IPS-20b (cell line): ENCODE results near the gene CLIP1.
A peak's percentile ranks its signal among the peaks of the same experiment; 100 is the strongest.
"Not testable (repeated sequence)": the region's sequence is repeated elsewhere in the genome, so short reads cannot be mapped to it uniquely, and the experiment has no call there.

Experiments used
- H3K27ac ChIP-seq: one replicate; pipeline ENCODE4 v1.5.1; 2013; ENCODE audit warnings: low read length
- H3K27me3 ChIP-seq: 2 replicates; pipeline ENCODE4 v1.6.1; 2013; ENCODE audit warnings: mild to moderate bottlenecking, low read length, inconsistent platforms; ENCODE audit not compliant: insufficient read depth
- H3K36me3 ChIP-seq: 2 replicates; pipeline ENCODE4 v1.6.1; 2013; ENCODE audit warnings: low read depth, mild to moderate bottlenecking, inconsistent platforms, low read length, moderate library complexity; ENCODE audit not compliant: insufficient read depth
- H3K4me1 ChIP-seq: 2 replicates; pipeline ENCODE4 v1.6.1; 2013; ENCODE audit warnings: mild to moderate bottlenecking, control low read depth, inconsistent platforms, low read length, moderate library complexity; ENCODE audit not compliant: insufficient read depth
- H3K4me3 ChIP-seq: 2 replicates; pipeline ENCODE4 v1.5.1; 2013; ENCODE audit warnings: mild to moderate bottlenecking, low read length, inconsistent platforms
- H3K9ac ChIP-seq: 2 replicates; pipeline ENCODE4 v1.6.1; 2013; ENCODE audit warnings: low read depth, mild to moderate bottlenecking, inconsistent platforms, low read length, moderate library complexity
- H3K9me3 ChIP-seq: 2 replicates; pipeline ENCODE4 v1.6.1; 2013; ENCODE audit warnings: mild to moderate bottlenecking, low read depth, low read length, inconsistent platforms; ENCODE audit not compliant: insufficient read depth

CLIP1 gene

DNA sequence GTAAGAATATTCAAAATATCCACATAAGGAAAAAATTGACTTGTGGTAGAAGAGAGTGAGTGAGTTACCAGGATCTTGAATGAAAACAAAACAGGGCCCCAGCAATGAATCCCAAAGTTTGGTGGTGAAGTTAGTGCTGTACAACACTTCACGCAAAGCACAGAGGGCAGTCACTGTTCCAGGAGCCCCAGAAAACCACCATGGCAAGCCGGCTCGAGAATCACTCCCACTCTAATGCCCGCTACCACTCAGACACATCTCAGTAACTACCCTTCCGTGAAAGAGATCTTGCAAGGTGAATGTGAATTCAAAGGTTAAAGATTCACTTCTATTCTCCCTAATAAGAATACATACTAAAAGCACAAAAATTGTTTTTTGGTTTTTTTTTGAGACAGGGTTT lies 30.1 kb downstream of the CLIP1 start:
- Histone ChIP-seq H3K27ac (no peak overlapping the region), H3K9ac (no peak overlapping the region), H3K4me3 (no peak overlapping the region), H3K36me3 (no peaks in the 10 kb centered on the region), H3K27me3 (no peaks in the 10 kb centered on the region), H3K4me1 (no peaks in the 10 kb centered on the region), H3K9me3 (no peaks in the 10 kb centered on the region)

DNA sequence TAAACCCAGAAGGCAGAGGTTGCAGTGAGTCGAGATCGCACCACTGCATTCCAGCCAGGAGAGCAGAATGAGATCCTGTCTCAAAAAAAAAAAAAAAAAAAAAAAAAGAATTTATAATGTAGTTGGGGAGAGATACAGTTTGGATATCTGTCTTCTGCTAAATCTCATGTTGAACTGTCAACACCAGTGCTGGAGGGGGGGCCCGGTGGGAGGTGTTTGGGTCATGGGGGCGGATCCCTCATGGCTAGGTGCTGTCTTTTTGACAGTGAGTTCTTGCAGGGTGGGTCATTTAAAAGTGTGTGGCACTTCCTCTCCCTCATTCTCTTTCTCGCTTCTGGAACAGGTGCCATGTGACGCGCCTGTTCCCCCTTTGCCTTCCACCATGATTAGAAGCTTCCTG lies 32.8 kb downstream of the CLIP1 start:
- Histone ChIP-seq H3K27me3 (no peaks in the 10 kb centered on the region), H3K36me3 (no peaks in the 10 kb centered on the region), H3K27ac (no peak overlapping the region), H3K9me3 (no peaks in the 10 kb centered on the region), H3K4me1 (peaks cover 4% of the 10 kb centered on the region; the same call in 1 of the 2 replicates), H3K4me3 (no peak overlapping the region), H3K9ac (no peak overlapping the region)

GRCh38 chr12:122387887-122388286 lies 34.6 kb downstream of the CLIP1 start:
- no peak overlapping the region for H3K27ac ChIP-seq
- peaks cover 4% of the 10 kb centered on the region; the same call in 1 of the 2 replicates for H3K4me1 ChIP-seq
- no peaks in the 10 kb centered on the region for H3K27me3 ChIP-seq
- H3K9ac ChIP-seq, result no peak overlapping the region
- H3K9me3 ChIP-seq, result no peaks in the 10 kb centered on the region
- no peak overlapping the region for H3K4me3 ChIP-seq
- no peaks in the 10 kb centered on the region for H3K36me3 ChIP-seq

DNA sequence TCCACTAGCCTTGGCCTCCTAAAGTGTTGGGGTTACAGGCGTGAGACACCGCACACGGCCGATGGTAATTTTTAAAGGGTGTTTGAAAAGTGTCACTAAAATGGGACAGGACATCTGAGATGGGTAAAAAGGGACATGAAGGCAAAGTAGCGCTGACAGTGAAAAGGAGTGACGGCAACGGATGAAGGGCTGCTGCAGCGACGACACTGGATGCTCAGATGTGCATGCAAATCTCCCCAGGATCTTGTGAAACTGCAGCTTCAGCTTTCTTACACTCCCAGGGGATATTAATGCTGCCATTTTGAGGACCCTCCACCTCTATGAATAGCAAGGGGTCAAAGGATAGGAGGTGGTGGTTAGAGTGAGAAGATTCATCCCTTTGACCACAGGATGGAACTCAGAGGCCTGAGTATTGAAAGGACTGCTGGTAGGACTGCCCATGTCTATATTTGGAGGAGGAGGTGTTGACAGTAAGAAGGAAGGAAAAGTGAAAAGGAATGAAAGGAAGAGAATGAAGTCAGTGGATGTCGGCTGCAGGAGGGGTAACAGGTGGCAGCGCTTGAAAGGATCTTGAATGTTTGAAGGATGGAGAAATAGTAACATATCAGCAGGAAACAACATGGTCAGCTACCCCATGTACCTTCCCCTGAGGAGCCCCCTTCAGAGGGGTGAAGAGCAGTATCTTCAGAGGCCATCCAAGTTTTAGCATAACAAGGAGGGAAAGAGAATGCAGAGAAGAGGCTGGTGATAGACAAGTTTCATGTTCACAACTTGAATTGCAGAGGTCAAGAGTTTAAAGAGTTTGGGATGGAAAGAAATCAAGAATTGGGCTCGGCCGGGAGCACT lies 37.1 kb downstream of the CLIP1 start:
- H3K27me3 ChIP-seq, result no peaks in the 10 kb centered on the region
- no peak overlapping the region for H3K4me3 ChIP-seq
- H3K9ac ChIP-seq, result no peak overlapping the region
- H3K36me3 ChIP-seq, result no peaks in the 10 kb centered on the region
- no peaks in the 10 kb centered on the region for H3K9me3 ChIP-seq
- peaks cover 4% of the 10 kb centered on the region; the same call in 1 of the 2 replicates for H3K4me1 ChIP-seq
- no peak overlapping the region for H3K27ac ChIP-seq

- H3K4me1 ChIP-seq, result peaks cover 4% of the 10 kb centered on the region; the same call in 1 of the 2 replicates
- H3K9ac ChIP-seq, result no peak overlapping the region
- no peak overlapping the region for H3K27ac ChIP-seq
- H3K9me3 ChIP-seq, result no peaks in the 10 kb centered on the region
- no peak overlapping the region for H3K4me3 ChIP-seq
- peaks cover 5% of the 10 kb centered on the region; the same call in 1 of the 2 replicates for H3K36me3 ChIP-seq
- no peaks in the 10 kb centered on the region for H3K27me3 ChIP-seq
These were observed 39.5 kb downstream of the CLIP1 start for GRCh38 chr12:122382919-122383350.

DNA sequence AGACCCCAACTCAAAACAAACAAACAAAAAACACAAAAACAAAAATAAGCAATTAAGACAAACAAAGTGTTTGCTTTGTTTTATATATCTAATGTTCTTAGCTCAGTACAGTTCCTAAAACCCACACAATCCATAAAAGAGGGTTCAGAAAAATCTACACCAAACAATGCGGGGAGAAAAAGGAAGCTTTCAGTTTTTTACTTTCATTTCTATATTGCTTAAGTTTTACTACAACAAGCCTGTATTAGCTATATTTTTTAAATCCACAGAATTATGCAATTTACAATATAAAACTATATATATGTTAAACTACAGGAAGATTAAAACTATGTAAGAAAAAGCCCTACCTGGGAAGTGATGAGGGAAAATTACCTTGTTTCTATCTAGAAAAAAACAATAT lies 41.4 kb downstream of the CLIP1 start:
- Histone ChIP-seq H3K27me3 (no peaks in the 10 kb centered on the region), H3K36me3 (peaks cover 14% of the 10 kb centered on the region; the same call in 1 of the 2 replicates), H3K4me3 (no peak overlapping the region), H3K9ac (no peak overlapping the region), H3K9me3 (no peaks in the 10 kb centered on the region), H3K27ac (no peak overlapping the region), H3K4me1 (peaks cover 4% of the 10 kb centered on the region; the same call in 1 of the 2 replicates)

DNA sequence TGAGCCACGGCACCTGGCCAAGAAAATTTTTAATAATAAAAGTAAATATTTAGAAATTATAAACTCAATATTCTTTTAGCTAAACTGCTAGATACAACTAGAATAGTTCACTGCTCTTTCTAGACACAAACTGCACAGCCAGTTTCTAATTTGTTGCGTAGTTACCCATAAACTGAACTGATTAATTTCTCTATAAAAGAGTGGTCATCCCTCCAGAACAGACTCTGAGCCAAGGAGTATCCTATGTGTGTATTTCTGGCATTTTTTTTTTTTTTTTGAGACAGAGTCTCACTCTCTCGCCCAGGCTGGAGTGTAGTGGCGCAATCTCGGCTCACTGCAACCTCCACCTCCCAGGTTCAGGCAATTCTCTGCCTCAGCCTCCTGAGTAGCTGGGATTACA lies 45.7 kb downstream of the CLIP1 start:
- peaks cover 14% of the 10 kb centered on the region; the same call in 1 of the 2 replicates for H3K36me3 ChIP-seq
- H3K9ac ChIP-seq, H3K27ac ChIP-seq, H3K4me1 ChIP-seq, H3K4me3 ChIP-seq, H3K9me3 ChIP-seq, H3K27me3 ChIP-seq: not testable (repeated sequence)

DNA sequence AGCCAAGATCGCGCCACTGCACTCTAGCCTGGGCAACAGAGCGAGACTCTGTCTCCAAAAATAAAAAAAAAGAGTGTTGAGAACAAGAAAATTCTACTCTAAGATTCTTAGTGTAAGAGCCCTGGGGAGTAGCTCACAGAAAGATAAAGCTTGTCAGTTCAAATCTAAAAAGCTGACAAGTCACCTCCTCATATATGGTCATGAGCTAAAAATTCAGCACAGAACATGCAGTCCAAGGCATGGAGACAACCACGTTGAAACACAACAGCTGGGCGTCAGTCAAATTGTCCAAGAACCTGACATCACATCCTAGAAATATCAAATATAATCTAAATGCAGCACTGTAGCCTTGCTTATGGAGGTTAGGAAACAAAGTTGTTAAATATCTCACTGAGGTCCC lies 47.8 kb downstream of the CLIP1 start:
- no peaks in the 10 kb centered on the region for H3K27me3 ChIP-seq

DNA sequence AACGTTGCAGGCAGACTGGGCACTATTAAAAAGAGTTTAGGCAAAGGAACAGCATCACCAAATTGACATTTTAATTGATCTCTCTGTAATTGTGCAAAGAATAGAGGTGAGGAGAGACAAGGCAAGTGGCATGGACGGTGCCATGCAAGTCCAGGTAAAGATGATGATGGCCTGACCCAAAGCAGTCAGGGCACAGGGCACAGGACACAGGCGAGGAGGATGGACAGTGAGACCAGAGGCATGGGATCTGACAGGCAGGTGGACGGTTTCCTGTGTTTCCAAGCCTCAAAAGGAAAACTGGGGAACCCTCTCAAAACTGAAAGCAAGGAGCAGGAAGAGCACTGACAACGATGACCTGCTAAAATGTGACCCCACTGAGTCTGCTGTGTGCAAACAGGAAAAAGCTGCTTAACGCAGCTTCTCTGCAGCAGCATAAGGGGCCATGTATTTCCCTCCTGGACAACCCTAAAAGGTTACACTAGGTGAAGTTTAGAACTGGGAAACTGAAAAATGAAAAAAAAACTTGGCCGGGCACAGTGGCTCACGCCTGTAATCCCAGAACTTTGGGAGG lies 50.9 kb downstream of the CLIP1 start:
- Histone ChIP-seq H3K9me3 (no peaks in the 10 kb centered on the region), H3K27ac (no peak overlapping the region), H3K36me3 (no peaks in the 10 kb centered on the region), H3K4me3 (no peak overlapping the region), H3K9ac (no peak overlapping the region), H3K27me3 (no peaks in the 10 kb centered on the region), H3K4me1 (peaks cover 3% of the 10 kb centered on the region; the same call in 1 of the 2 replicates)

More for the DNA sequence above, 47.8 kb downstream of the CLIP1 start:
- Histone ChIP-seq H3K36me3 (peaks cover 14% of the 10 kb centered on the region; the same call in 1 of the 2 replicates), H3K27ac (no peak overlapping the region), H3K4me3 (no peak overlapping the region), H3K4me1 (no peaks in the 10 kb centered on the region), H3K9me3 (no peaks in the 10 kb centered on the region), H3K9ac (no peak overlapping the region)

DNA sequence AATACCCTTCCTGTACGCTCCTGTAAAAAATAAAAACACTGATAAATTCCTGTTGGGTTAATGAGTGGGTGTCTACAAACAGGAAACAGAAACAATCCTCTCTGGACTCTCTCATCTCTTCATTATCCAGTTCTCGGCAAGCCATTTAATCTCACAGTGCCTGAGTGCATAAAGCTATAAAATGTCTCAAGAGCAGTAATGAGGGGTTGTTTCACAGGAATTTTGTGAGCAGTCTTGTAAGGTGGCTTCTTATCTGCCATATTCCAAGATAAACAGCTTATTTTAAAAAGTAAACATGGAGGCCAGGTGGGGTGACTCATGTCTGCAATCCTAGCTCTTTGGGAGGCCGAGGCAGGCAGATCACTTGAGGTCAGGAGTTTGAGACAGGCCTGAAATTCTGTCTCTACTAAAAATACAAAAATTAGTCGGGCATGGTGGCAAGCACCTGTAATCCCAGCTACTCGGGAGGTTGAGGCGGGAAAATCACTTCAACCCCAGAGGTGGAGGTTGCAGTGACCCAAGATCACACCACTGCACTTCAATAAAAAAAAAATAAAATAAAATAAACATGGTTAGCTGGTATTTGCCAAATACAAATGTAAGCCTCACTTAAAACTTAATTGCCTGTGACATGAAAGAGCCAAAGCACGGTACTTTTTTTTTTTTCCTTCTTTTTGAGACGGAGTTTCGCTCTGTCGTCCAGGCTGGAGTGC lies 54.0 kb downstream of the CLIP1 start:
- Histone ChIP-seq H3K4me3 (no peak overlapping the region), H3K27ac (no peak overlapping the region), H3K9me3 (no peaks in the 10 kb centered on the region), H3K27me3 (no peaks in the 10 kb centered on the region), H3K4me1 (peaks cover 3% of the 10 kb centered on the region; the same call in 1 of the 2 replicates), H3K36me3 (no peaks in the 10 kb centered on the region), H3K9ac (no peak overlapping the region)

GRCh38 chr12:122367632-122368031 lies 54.8 kb downstream of the CLIP1 start:
- not testable (repeated sequence) for H3K36me3 ChIP-seq, H3K9me3 ChIP-seq, H3K4me1 ChIP-seq, H3K27me3 ChIP-seq, H3K27ac ChIP-seq, H3K4me3 ChIP-seq
- H3K9ac ChIP-seq, result peak overlapping the region; percentile 56; the same call in 1 of the 2 replicates
